Small intestine (tissue), 7 donors: ENCODE data around the gene SMYD5. TPM values are rescaled to one million over a fixed set of nuclear protein-coding genes. Genes with fewer than 3 reads are reported as not detected.

Experiments
- DNase-seq, 2 donors: peaks; one replicate each; pipeline versions ENCODE4 v3.0.0 to v3.0.0-alpha.2; 2013
- FAIRE-seq: peaks from 2 replicates; lab custom pipeline; 2012; peaks lifted over from hg19 to GRCh38; lab: Jason Lieb, UNC
- H3K27ac ChIP-seq, 3 donors: one replicate each; pipeline ENCODE4 v1.5.1; 2013; ENCODE audit warnings: low read length in 2 of 3, mild to moderate bottlenecking in 2 of 3, control low read depth in 1 of 3, inconsistent platforms in 1 of 3, low read depth in 1 of 3, moderate library complexity in 1 of 3
- H3K27me3 ChIP-seq, 3 donors: one replicate each; pipeline ENCODE4 v1.6.1; 2013; ENCODE audit warnings: low read length in 3 of 3, inconsistent platforms in 1 of 3; ENCODE audit not compliant: control insufficient read depth in 3 of 3, insufficient read depth in 3 of 3
- H3K36me3 ChIP-seq, 3 donors: one replicate each; pipeline ENCODE4 v1.6.1; 2013; ENCODE audit warnings: low read length in 3 of 3, inconsistent platforms in 1 of 3, low read depth in 1 of 3, mild to moderate bottlenecking in 1 of 3, moderate library complexity in 1 of 3; ENCODE audit not compliant: control insufficient read depth in 3 of 3, insufficient read depth in 2 of 3
- H3K4me1 ChIP-seq, 3 donors: one replicate each; pipeline ENCODE4 v1.6.1; 2013; ENCODE audit warnings: low read length in 2 of 3, inconsistent platforms in 1 of 3, low read depth in 1 of 3, mild to moderate bottlenecking in 1 of 3, moderate library complexity in 1 of 3; ENCODE audit not compliant: control insufficient read depth in 3 of 3, insufficient read depth in 2 of 3
- H3K4me3 ChIP-seq, 3 donors: one replicate each; pipeline ENCODE4 v1.5.1; 2013; ENCODE audit warnings: low read length in 3 of 3, control low read depth in 1 of 3, inconsistent platforms in 1 of 3, low read depth in 1 of 3, mild to moderate bottlenecking in 1 of 3, moderate library complexity in 1 of 3
- H3K9me3 ChIP-seq, 2 donors: one replicate each; pipeline ENCODE4 v1.6.1; 2013; ENCODE audit warnings: low read depth in 1 of 2, low read length in 1 of 2; ENCODE audit not compliant: control insufficient read depth in 2 of 2, insufficient read depth in 1 of 2
- WGBS, 3 donors: extraction: QIAGEN DNeasy Blood & Tissue Kit; methylation state at CpG; one replicate each; pipeline ENCODE4 v1.1.7; 2013; 5-methylcytosine and 5-hydroxymethylcytosine counted together
- polyA plus RNA-seq, 4 donors: library from polyadenylated mRNA; stranded (reverse) in 3 of 4; unstranded in 1 of 4; fragments of 200-250 nt in 3 of 4; fragments of 120-200 nt in 1 of 4; gene quantifications; one replicate each; pipeline versions ENCODE4 v1.2.1 to v1.2.3, GENCODE V29; 2013
- donor health status: healthy with polysubstance abuse.
- donor health status: control.
- donor health status: control.
- donor health status: Bipolar disorder and iron deficiency.
- donor health status: healthy.

SMYD5 gene
- polyA plus RNA-seq, 4 donors: 3.1 to 26.2 (median 10.7) TPM

GRCh38 chr2:73268366-73268829 lies 54.4 kb downstream of the SMYD5 start:
- Histone ChIP-seq H3K4me1 (peaks cover 0 to 4% (median 0%) of the 10 kb centered on the region in 3 donors), H3K36me3 (peaks cover 0 to 1% (median 0%) of the 10 kb centered on the region in 3 donors), H3K27ac (no peak overlapping the region), H3K9me3 (no peaks in the 10 kb centered on the region), H3K4me3 (peak overlapping the region in 1 of 3 donors; percentile 59), H3K27me3 (peaks cover 0 to 21% (median 0%) of the 10 kb centered on the region in 3 donors)
- DNase-seq: no peak
- 30 to 44% (median 42%) methylated on average over 14 of the region's 14 CpGs for WGBS, 3 donors
- no peak for FAIRE-seq

DNA sequence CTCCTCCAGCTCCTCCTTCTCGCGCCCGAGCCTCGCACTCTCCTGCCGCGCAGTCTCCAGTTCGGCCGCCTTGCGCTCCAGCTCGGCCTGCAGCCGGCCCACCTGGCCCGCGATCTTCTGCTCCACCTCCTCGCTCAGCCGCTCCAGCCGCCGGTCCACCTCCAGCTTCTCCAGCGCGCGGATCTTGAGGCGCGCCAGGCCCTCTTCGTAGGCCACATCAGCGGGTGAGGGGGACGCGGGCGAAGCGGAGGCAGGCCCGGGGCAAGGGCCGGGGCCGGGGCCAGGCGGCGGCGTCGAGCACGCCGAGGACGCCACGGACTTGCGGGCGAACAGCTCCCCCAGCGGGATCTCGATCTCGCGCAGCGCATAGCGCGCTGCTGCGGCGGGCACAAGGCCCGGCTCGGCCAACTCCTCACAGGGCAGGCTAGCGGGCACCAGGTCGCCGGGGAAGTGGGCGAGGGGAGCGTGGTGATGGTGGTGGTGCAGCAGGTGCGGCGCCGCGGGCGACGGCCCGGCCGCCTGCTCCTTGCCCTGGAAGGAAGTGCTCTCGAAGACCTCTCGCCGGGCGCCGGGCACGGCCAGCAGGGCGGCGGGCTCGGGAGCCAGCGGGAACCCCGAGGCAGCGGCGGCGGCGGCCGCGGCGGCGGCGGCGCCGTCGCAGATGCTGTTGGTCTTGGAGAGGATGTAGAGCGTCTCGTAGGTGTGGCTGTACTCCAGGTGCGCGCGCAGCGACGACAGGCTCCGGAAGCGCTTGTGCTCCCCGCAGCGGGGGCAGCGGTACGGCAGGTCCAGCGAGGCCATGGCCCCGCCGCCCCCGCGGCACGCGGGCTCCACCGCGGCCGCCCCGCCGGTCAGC lies 55.0 kb downstream of the SMYD5 start:
- Histone ChIP-seq H3K36me3 (no peaks in the 10 kb centered on the region), H3K4me1 (peaks cover 0 to 4% (median 0%) of the 10 kb centered on the region in 3 donors), H3K9me3 (no peaks in the 10 kb centered on the region), H3K4me3 (peak overlapping the region in 1 of 3 donors; percentile 59), H3K27ac (no peak overlapping the region), H3K27me3 (peaks cover 0 to 21% (median 0%) of the 10 kb centered on the region in 3 donors)
- DNase-seq (peak; percentile 80 to 82), FAIRE-seq (no peak)
- WGBS, 3 donors: 3 to 22% (median 15%) methylated on average over 94 to 113 of the region's 113 CpGs

- peaks cover 0 to 4% (median 0%) of the 10 kb centered on the region in 3 donors for H3K4me1 ChIP-seq
- FAIRE-seq (no peak), DNase-seq (no peak)
- WGBS, 3 donors: 11 to 23% (median 20%) methylated on average over 22 of the region's 22 CpGs
- no peaks in the 10 kb centered on the region for H3K9me3 ChIP-seq
- H3K27me3 ChIP-seq: peaks cover 0 to 21% (median 0%) of the 10 kb centered on the region in 3 donors
- peak overlapping the region in 1 of 3 donors; percentile 59 for H3K4me3 ChIP-seq
- H3K36me3 ChIP-seq: no peaks in the 10 kb centered on the region
- no peak overlapping the region for H3K27ac ChIP-seq
Observed at GRCh38 chr2:73269686-73270465, 55.8 kb downstream of the SMYD5 start.

DNA sequence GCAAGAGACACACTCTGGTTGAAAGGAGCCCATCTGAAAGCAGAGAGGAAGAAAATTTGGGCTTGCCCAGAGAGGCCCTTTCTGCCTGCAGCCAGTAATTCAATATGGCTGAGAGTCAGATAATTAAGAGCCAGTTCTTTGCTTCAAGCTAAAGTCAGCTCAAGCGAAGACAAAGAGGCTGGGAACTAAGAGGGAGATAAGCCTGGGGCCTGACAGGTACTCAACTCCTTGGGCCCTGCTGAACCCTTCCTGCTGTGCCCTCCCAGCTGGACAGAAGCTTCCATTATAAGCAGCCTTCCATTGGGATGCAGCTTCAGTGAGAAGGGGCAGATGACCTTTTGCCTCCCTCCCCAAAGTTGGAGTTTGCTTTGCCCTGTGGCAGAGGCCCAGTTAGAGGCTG lies 58.2 kb downstream of the SMYD5 start:
- whole genome bisulfite sequencing, 3 donors: 78 to 95% (median 94%) methylated on average over 1 of the region's 1 CpG
- no peak for FAIRE-seq
- Histone ChIP-seq H3K9me3 (no peaks in the 10 kb centered on the region), H3K4me1 (peaks cover 0 to 4% (median 0%) of the 10 kb centered on the region in 3 donors), H3K27me3 (peaks cover 0 to 21% (median 0%) of the 10 kb centered on the region in 3 donors), H3K36me3 (no peaks in the 10 kb centered on the region), H3K4me3 (no peak overlapping the region), H3K27ac (no peak overlapping the region)
- DNase-seq: no peak

Other genes with a start within 250 kb of the SMYD5 start
- gene SFXN5, start 142.5 kb upstream of the SMYD5 start, polyA plus RNA-seq: 10 to 100 TPM in 2 of 4 donors, 1 to 10 TPM in 2; 5.4 to 28.5 (median 9.8) TPM
- 10 to 100 TPM in 2 of 4 donors, 1 to 10 TPM in 2; 5.1 to 37.3 (median 8.3) TPM for gene RAB11FIP5, start 101.3 kb upstream of the SMYD5 start, polyA plus RNA-seq
- gene NOTO, start 11.7 kb upstream of the SMYD5 start, polyA plus RNA-seq: not detected
- 100 to 1,000 TPM in 1 of 4 donors, 10 to 100 TPM in 3; 11.9 to 113 (median 46.4) TPM for gene PRADC1, start 19.0 kb downstream of the SMYD5 start, polyA plus RNA-seq
- 100 to 1,000 TPM; 120 to 196 (median 143) TPM for gene CCT7, start 20.1 kb downstream of the SMYD5 start, polyA plus RNA-seq
- 1 to 10 TPM in 2 of 4 donors, under 1 TPM in 2; 0.54 to 2.1 (median 1.0) TPM for gene FBXO41, start 70.2 kb downstream of the SMYD5 start, polyA plus RNA-seq
- gene EGR4, start 79.3 kb downstream of the SMYD5 start, polyA plus RNA-seq: under 1 TPM in 2 of 4 donors, not detected in 2; 0.01 to 0.04 TPM
- 10 to 100 TPM in 1 of 4 donors, 1 to 10 TPM in 3; 2.7 to 23.4 (median 6.1) TPM for gene ALMS1, start 171.6 kb downstream of the SMYD5 start, polyA plus RNA-seq